DMS53 treated with DMSO at 0.1 percent for 48 hours (cell line): ENCODE results near the gene JARID2.

Experiments
- DNase-seq: peaks from one replicate; lab custom pipeline; 2025; ENCODE audit not compliant: unreplicated experiment; lab: John Stamatoyannopoulos, UW

Gene JARID2

DNA sequence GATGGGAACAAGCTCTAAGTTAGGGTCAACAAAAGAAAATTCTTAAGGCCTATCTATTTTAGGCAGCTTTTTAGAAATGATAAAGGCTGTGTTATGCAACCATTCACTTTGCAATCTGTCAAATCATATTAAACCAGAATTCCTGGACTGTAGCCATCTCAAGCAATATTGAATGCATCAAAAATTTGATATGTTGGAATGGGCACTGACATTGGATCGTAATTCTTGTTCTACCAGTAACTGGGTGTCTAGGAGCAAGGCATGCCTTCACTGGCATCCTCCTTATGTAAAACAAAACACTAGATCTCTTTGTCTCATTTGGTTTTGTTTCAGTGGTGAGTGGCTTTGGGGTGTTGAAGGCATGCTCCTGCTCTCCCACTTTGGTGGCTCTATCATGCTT, 145.6 kb downstream of the JARID2 start:
- no peak for DNase-seq

DNA sequence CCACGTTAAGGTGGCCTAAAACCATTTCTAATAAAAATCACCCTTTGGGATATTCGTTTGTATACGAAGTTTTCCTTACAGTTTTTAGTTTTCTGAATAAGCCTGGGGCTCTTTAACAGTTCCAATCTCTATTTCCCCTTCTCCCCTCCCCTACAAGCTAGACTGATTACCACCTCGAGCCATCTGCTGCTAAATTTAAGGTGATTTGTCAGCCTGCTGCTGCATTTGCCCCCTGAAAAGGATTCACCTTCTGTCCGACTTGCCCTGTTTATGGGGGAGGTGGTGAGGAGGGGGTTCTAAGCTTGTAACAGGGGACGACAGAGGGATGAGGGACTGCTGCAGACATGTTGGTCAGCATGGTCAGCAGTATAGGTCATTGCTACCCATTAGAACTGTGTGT, 146.3 kb downstream of the JARID2 start:
- no peak for DNase-seq

DNA sequence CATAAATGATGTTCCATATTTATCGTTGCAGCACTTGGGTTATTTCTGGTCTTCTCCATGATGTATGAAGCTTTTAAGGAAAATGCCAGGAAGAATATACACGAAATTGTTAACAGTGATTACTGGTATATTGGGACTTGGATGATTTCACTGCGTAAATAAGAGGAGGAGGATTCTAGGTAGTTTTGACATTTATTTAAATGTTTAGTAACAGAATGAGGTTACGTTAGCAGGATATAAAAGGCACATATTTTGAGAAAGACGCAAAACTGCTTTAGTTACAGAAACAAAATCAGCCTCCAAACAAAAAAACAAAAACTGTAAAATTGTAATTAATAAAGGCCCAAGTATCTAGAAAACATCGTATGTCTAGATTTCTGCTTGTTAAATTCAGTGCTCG, 147.7 kb downstream of the JARID2 start:
- DNase-seq, result no peak

DNA sequence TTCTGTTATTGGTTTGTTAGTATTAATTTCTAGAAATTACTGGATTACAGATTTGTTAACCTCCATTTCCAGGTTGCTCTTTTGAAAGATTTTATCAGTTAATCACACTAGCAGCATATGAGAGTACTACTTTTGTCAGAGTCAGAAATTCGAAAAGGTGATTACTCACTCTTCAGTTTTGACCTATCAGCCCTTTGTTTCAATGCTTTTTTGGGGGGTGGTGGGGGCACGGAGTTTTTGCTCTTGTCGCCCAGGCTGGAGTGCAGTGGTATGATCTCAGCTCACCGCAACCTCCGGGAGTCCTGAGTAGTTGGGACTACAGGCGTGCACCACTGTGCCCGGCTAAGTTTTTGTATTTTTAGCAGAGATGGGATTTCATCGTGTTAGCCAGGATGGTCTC, 149.2 kb downstream of the JARID2 start:
- DNase-seq, result no peak

DNA sequence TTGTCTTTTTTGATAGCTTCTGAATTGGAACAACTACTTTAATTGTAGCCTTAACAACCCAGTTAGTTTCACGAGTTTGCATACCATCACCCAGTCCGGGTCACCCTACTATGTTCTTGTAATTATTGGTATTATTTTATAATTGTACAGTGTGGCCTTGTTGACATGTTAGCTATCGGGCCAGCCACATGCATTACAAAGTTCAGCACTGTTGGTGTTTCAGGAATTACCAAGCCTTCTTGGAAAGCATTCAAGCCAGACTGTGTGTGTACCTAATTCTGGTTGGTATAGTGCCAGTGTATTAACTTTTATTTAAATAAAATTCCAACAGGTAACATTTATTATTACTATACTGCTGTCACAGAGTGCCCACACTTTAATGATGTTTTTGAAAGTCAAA, 150.9 kb downstream of the JARID2 start:
- no peak for DNase-seq

DNA sequence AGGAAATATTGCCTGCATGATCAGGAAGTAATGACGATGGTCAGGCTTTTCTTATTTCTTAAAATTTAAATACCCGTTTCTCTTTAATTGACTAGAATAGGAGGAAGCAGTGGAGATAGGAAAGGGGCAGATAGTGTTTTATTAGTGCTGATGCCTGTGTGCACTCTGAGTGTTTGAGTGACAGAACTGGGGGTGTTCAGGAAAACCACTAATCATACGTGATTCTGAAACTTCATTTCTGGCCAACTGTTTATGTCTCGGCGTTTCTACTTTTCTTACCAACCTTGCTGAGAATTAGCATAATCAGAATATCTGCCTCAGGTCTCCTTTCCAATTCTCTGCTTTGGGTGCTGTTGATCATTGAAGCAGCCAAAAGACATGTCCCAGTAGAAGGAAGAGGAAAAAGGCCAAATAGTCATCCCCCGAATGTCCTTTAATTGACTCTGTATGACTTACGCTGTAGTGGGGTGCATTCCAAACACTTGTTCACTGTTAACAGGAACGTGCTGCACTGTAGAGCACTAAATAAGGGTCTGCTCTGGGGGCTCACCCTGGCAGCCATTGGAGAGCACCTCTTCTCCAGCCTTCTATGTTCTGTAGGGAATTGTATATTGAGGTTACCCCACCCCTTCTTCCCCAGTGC, 152.9 kb downstream of the JARID2 start:
- DNase-seq, result no peak

DNA sequence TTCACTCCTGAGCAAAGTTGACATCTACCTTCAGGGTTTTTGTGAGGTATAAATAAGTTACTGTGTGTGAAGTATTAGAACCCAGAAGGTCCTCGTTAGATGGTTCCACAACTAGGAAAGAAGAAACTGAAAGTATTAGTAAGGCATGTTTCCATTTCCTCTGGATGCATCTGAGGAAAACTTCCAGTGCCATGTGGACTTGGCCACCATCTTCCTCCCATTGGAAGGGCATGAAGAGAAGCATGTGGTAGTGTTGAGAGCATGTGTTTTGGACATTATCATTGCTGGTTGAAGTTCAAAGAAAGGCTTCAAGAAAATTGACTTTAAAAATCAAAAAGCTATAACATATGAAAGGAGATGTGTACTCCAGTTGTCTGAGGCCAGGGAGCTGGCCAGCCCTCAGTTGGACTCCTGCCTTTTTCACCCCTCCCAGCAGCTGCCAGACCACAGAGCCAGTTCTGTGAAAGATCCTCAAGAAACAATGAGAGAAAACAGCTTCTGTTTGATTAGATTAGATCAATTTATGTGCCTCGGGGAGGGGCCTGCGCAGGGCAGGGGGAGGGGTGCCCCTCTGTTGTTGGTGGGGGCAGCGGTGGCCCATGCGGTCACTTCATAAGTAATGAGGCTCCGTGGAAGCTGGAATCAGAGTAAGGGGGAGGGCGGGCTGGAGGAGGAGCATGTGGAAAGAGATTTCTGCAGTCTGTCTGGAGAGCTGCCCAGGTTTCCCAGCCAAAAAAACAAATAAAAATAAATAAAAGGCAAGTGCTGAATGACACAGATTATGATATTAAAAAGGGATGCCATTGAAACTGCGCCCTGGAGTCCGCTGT, 154.0 kb downstream of the JARID2 start:
- DNase-seq, result peak; percentile 21

DNA sequence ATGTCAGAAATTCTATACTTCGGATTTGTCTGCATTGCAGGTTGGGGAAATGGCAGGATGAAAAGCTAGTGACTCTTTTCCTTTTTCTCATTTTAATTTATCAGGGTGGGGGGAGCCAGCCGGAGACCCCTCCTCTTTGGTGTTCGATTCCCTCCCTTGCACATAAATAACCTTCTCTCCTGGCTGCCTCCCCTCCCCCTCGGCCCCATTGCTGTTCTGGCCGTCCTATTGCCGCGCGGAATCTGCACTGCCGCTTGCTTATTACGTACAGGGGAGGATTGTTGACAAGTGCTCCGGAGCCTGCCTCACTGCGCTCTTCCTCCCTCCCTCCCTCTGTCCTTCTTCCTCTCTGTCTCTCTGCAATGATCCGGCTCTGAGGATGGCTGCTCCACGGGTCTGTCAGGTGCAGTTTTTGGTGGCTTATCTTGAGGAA, 154.7 kb downstream of the JARID2 start:
- peak; percentile 63 for DNase-seq

DNA sequence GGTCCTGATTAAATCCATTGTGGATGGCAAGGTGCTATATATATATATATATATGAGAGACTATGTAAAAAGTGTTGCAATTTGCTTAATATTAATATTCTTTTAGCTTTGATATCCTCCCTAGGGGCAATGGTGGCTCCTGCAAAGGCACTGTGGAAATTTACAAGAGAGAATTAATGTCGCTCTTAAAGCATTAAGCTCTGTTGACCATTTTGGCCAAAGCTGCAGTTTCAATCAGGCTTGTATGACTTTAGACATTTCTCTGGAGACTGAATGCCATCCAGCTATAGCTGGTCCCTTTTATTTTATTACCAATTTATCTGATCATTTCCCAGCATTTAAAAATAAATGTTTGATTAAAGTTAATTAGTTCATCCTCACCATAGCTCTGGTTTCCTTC, 155.3 kb downstream of the JARID2 start:
- DNase-seq, result no peak

DNA sequence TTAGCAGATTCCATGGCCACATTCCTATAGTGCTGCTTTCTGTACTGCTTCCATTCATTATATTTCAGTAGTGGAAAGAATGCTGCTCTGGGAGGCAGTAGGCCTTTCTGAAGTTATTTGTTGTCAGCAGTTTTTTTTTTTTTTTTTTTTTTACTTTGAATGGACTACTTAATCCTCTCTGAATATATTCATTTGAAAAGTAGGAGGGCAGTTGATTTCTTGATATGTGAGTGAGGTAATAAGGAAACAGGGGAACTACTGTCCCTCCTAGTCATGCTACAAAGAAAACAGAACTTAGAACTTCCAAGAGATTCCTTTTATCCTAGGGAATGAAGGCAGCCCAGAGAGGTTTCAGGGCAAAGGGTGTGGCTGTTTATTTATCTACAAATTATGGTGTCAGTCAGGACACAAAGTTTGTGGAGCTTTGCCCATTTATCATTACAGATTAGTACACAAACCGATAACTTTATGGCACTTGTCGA, 155.9 kb downstream of the JARID2 start:
- no peak for DNase-seq

DNA sequence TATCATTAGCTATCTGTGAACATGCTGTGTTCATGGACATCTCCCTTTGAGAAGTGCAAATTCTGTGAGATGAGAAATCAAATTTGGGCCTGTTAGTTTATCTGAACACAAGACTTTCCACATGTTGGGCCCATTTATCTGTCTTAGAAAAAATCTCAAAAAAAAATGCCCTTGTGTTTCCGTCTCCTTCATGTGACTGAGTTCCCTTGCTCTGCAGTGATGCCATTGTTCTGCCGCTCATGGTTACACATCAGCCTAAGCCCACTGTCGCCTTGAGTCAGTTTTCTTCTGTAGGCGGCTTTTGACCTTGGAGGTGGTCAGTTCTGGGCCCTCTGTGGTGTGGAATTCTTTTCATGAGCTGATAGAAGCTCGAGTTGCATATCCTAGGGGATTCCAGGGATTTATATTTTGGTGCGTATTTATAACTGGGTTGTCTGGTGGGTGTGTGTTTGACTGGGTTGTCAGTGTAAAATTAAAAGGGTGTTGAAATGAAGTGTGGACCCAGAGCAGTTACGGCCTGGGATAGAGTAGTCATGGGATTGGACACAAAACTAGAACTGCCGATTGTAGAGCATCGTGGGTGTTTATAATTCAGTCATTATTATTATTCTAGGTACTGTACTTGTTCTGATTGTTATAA, 156.7 kb downstream of the JARID2 start:
- no peak for DNase-seq

DNA sequence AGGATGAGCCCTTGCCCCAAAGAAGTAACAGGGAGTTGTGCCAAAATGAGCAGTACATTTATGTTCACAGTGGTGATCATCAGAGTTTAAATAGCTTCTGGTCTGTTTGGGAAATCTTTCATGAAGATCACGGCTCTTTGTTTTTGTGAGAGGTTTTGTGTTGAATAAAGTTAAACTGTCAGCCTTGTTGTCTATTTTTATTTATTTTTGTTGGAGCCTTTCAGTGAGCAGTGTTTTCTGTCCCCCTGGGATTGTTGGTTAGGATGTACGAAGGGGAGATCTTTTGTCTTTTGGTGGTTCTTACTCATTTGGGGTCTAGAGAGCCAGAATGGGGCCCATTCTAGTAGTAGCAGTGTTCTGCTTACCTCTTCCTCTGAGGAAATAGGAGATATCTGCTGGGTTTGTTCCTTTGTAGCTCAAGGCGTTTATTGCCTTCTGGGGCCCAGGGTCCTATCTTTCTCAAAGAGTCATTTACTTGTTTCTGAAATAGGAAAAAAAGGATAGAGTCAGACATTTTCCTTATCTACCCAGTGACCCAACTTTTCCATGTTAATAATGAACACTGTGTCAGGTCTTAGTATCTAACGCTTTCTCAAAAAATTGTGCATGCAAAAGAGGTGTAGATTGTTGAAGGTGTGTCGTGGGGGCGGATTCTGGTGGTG, 157.4 kb downstream of the JARID2 start:
- no peak for DNase-seq

DNA sequence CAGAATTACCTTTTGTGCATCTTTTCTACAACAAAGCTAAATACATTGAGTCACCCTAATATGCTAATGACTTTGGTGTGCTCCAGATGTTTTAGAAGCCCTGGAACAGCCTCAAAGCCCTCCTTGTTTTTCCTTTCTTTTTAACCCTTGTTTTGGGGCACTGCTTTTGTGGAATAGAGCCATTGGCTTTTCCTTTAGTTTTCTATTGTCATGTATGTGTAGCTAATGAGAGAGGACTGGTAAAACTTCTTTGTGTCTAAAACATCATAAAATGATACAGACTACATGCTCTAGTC, 158.8 kb downstream of the JARID2 start:
- no peak for DNase-seq

DNA sequence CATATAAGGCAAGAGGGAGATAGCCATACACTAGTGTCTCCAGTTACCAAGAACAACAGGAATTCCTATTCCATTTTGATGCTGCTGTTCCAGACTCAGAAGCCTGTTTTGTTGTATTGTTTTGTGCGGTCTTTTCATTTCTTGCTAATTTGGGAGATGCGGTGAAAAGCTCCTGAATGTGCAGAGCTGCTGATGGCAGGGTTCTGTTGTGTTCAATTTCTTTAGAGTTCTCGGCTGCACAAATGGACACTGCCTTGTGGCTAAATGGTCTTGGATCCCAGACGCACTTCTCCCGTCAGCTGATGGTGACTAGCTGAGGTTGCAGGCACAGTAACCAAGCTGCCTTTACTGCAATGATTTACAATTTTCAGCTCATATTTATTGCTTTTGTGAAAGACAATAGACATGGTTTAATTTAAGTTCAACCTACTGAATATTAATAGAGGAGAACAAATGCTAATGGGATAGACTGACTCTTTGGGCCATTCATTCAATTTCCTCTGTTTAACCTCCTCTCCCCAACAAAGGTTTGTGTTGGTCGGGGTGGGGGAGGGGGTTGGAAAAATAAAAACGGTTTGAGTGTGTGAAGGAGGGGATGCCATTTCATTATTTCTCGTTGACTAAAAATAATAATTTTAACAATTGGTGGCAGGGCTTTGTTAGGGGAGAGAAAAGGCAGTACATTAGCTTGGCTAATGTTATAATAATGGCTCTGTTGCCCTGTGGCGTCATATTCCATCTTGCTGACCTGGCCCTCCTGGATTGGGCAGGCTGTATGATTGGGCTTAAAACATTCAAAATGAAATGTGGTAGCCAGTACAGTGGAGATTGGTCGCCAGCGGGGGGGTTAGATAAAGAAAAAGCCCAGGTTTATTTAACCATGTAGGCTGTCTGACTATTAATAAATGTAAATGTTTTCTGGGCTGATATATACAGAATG, 159.5 kb downstream of the JARID2 start:
- DNase-seq, result no peak

DNA sequence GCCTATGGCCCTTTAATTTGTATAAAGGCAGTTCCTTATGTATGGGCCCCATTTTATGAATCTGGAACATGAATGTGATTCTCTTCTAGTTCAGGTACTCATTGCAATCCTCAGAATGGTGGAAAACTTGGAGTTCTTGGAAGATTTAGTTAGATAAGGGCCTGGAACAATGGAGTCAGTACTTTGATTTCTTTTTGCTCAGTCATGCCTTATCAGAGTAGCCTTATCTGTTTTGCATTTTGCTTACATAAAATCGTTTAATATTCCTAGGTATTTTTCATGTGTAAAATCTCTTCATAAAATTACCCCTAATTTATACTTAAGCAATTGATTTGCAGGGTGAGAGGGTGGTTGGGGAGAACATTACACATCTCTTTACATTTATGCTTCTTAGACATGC, 160.6 kb downstream of the JARID2 start:
- no peak for DNase-seq

DNA sequence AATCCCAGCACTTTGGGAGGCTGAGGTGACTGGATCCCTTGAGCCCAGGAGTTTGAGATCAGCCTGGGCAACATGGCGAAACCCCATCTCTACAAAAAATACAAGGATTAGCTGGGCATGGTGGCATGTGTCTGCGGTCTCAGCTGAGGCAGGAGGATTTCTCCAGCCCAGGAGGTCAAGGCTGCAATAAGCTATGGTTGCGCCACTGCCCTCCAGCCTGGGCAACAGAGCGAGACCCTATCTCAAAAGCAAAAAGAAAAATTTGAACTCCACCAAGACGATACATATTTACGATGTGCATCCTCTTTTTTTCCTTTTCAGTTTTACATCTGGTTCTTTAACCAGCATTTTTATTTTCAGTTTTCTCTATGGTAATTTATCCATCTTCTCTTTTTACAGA, 162.1 kb downstream of the JARID2 start:
- DNase-seq, result no peak

DNA sequence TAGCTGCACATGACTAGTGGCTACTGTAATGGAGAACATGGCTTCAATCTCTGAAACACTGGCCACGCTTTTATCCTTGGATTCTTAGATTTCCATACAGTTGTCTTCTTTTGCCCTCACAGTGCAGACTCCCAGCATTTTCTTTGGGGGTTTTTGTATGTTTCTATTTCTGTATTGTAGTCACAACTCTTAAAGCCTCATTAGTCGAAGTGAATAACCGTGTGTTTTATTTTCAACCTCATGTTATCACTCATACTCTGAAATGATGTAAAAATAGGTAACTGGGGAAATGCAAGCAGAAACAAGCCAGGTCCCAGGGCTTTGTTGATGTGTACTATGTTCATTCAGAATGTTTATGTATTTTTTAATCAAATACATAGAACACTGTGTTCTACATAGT, 162.9 kb downstream of the JARID2 start:
- no peak for DNase-seq

DNA sequence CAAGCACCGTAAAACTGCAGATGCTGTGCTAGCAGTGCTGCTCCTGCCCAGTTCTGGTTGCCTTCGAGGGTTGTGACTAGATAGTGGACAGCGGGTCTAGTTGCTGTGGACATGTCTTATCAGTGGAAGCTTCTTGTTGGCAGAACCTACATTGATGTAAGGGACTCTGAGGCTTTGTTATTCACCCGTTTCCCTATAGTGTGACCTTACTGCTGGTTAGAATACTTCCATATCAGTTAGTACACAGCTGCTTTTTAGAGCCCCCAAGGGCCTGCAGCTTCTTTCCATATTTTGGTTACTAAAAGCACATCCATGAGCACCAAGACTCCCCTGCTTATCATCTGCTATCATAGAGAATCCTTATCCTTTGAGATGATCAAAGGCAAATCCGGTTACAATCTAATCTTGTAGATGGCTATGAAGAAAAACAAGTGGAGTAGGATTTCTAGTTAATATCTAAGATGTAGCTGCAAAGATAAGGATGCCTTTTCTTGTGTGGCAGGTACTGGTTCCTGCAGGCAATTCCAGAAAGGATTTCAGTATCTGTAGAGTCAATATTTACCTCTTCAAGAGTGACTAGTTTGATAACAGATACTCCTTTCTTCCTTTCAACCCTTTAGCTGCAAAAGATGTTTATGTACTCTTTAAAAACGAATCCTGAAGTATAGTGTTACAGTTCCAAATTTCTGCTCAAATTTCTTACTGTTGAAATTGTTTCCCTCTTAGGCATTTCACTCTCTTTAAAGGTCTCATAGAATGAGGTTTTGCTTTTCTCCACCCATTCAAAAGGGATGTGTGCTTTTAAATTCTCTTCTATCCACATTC, 163.6 kb downstream of the JARID2 start:
- DNase-seq, result no peak

DNA sequence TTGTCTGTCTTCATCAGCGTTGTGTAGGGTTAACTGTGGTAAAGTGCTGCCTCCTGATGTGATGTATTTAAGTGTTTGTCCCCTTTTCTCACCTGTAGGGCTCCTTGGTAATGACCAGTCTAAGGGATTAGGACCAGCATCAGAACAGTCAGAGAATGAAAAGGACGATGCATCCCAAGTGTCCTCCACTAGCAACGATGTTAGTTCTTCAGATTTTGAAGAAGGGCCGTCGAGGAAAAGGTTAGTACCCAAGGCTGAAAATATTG, 164.2 kb downstream of the JARID2 start:
- no peak for DNase-seq

DNA sequence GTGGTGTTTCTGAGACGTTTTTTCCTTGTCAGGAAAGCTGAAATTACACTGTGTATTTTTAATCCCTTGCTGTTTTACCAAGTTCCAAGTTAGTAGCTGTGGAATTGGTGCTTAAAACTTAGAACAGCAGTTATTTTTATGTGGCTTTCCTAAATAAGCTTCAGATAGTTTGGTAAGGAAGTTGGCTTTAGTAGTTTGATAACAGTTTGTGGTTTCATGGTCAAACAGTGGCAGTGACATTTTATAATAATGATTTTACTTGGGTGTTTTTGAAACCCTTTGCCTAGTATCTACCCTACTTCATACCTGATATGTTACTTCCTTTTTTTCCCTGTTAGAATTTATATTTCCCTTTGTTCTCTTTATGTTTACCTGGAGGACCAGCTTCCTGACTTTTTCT, 164.9 kb downstream of the JARID2 start:
- DNase-seq, result no peak
